OCI-LY7 (cell line): ENCODE results near the gene RCHY1. TPM values are rescaled to one million over a fixed set of nuclear protein-coding genes. Genes with fewer than 3 reads are reported as not detected.

ENCODE experiments used
- Bru-seq: library from RNA; stranded (reverse); fragments of 400-500 nt; gene quantifications from one replicate; lab custom pipeline; 2021; lab: Mats Ljungman, UMichigan
- BruChase-seq, 2 experiments: library from RNA; stranded (reverse); fragments of 400-500 nt; gene quantifications; one replicate each; lab custom pipeline; 2021; lab: Mats Ljungman, UMichigan
- BruUV-seq: library from RNA; stranded (reverse); fragments of 400-500 nt; replicated peaks from 2 replicates; lab custom pipeline; 2021; lab: Mats Ljungman, UMichigan
- CTCF ChIA-PET: fragments of 300-600 bp; sonication (Branson Sonifier 250); formaldehyde crosslinking; loops from one replicate; lab custom pipeline; 2022; ENCODE audit warnings: antibody characterized with exemption; ENCODE audit not compliant: unreplicated experiment; lab: Charles Lee
- POLR2A ChIA-PET: fragments of 300-600 bp; sonication (Branson Sonifier 250); formaldehyde crosslinking; loops from one replicate; lab custom pipeline; 2022; ENCODE audit warnings: antibody characterized with exemption; lab: Charles Lee
- DNase-seq: peaks from one replicate; pipeline ENCODE4 v3.0.0-alpha.2; 2015; ENCODE audit warnings: low spot score
- H2AFZ ChIP-seq: fragments of 200-600 bp; sonication (generic), shearing (Covaris generic); 2 replicates; pipeline ENCODE4 v1.6.1; 2014; ENCODE audit warnings: mild to moderate bottlenecking, antibody characterized with exemption, low read length, moderate library complexity
- H3K27ac ChIP-seq: fragments of 200-600 bp; sonication (generic); 2 replicates; pipeline ENCODE4 v1.5.1; 2014; ENCODE audit warnings: mixed run types, low read depth, mild to moderate bottlenecking, moderate library complexity, low read length, inconsistent platforms; ENCODE audit not compliant: poor library complexity, severe bottlenecking
- H3K36me3 ChIP-seq: fragments of 200-600 bp; sonication (generic); 2 replicates; pipeline ENCODE4 v1.6.1; 2014; ENCODE audit warnings: mild to moderate bottlenecking, antibody characterized with exemption, low read length, moderate library complexity, mixed read lengths; ENCODE audit not compliant: insufficient read depth
- H3K4me1 ChIP-seq: fragments of 200-600 bp; sonication (generic); 2 replicates; pipeline ENCODE4 v1.5.1; 2014; ENCODE audit warnings: mild to moderate bottlenecking, low read length; ENCODE audit not compliant: insufficient read depth, poor library complexity, severe bottlenecking
- H3K4me2 ChIP-seq: fragments of 200-600 bp; sonication (generic); 2 replicates; pipeline ENCODE4 v1.6.1; 2014; ENCODE audit warnings: mild to moderate bottlenecking, low read length
- H3K4me3 ChIP-seq: fragments of 200-600 bp; sonication (generic); 2 replicates; pipeline ENCODE4 v1.5.1; 2014; ENCODE audit warnings: mild to moderate bottlenecking, low read depth, low read length; ENCODE audit not compliant: poor library complexity, severe bottlenecking
- H3K79me2 ChIP-seq: fragments of 200-600 bp; sonication (generic); 2 replicates; pipeline ENCODE4 v1.6.1; 2016; ENCODE audit warnings: low read depth, mild to moderate bottlenecking, low read length, moderate library complexity, mixed read lengths; ENCODE audit not compliant: insufficient read depth
- H3K9me2 ChIP-seq: fragments of 200-600 bp; sonication (generic); 2 replicates; pipeline ENCODE4 v1.6.1; 2016; ENCODE audit warnings: mild to moderate bottlenecking, low read length, mixed read lengths; ENCODE audit not compliant: insufficient read depth
- H3K9me3 ChIP-seq: fragments of 200-600 bp; sonication (generic); 2 replicates; pipeline ENCODE4 v1.6.1; 2014; ENCODE audit warnings: mild to moderate bottlenecking, mixed run types, low read length, mixed read lengths
- H4K20me1 ChIP-seq: fragments of 200-600 bp; sonication (generic); 2 replicates; pipeline ENCODE4 v1.6.1; 2014; ENCODE audit warnings: mild to moderate bottlenecking, antibody characterized with exemption, low read length, moderate library complexity, mixed read lengths; ENCODE audit not compliant: insufficient read depth
- EZH2phosphoT487 ChIP-seq: fragments of 200-600 bp; sonication (generic); IDR thresholded peaks from 2 replicates; pipeline ENCODE4 v1.6.1; 2018; ENCODE audit warnings: low read depth, borderline replicate concordance, mild to moderate bottlenecking, mixed run types, antibody characterized with exemption, low read length, moderate library complexity, mixed read lengths
- intact Hi-C: fragments of 100-400 bp; cut with micrococcal nuclease; formaldehyde crosslinking; loops from one replicate; pipeline ENCODE4 v1.10.0; 2022; ENCODE audit not compliant: unreplicated experiment
- long read RNA-seq: library from polyadenylated mRNA; stranded (forward); transcript quantifications from one replicate; pipeline ENCODE4 v2.0.0, GENCODE V29; 2022
- total RNA-seq, 2 experiments: library from RNA; depleted of rRNA in 1 of 2; stranded (reverse); fragments of >200 nt in 1 of 2; shearing (Covaris generic) in 1 of 2; gene quantifications; 2 replicates each; pipeline ENCODE4 v1.2.3, GENCODE V29; 2014 to 2022
- TF ChIP-seq, protein P1 (sequence below): fragments of 200-600 bp; sonication (generic); conservative IDR thresholded peaks from 2 replicates; pipeline ENCODE4 v1.5.1; 2014; ENCODE audit warnings: mild to moderate bottlenecking, antibody characterized with exemption, low read length, moderate library complexity, mixed read lengths

RCHY1 gene
- total RNA-seq (2014; rRNA removed; shearing (Covaris generic)) (7.7 and 9.2 TPM in 2 replicates), total RNA-seq (2022) (25.5 and 29.4 TPM in 2 replicates), Bru-seq, nascent RNA (percentile 84 among the genes with signal in this experiment), BruChase-seq, experiment 1, labeled RNA remaining after a 6-hour chase (percentile 65 among the genes with signal in this experiment), BruChase-seq, experiment 2, labeled RNA remaining after a 2-hour chase (percentile 81 among the genes with signal in this experiment)
- long read RNA-seq, full-length matches to known transcripts, result 33 of 51 reads
- long read RNA-seq, partial matches to known transcripts, result 1 of 51 reads
- long read RNA-seq, other reads (novel, unspliced or antisense), result 17 of 51 reads

DNA sequence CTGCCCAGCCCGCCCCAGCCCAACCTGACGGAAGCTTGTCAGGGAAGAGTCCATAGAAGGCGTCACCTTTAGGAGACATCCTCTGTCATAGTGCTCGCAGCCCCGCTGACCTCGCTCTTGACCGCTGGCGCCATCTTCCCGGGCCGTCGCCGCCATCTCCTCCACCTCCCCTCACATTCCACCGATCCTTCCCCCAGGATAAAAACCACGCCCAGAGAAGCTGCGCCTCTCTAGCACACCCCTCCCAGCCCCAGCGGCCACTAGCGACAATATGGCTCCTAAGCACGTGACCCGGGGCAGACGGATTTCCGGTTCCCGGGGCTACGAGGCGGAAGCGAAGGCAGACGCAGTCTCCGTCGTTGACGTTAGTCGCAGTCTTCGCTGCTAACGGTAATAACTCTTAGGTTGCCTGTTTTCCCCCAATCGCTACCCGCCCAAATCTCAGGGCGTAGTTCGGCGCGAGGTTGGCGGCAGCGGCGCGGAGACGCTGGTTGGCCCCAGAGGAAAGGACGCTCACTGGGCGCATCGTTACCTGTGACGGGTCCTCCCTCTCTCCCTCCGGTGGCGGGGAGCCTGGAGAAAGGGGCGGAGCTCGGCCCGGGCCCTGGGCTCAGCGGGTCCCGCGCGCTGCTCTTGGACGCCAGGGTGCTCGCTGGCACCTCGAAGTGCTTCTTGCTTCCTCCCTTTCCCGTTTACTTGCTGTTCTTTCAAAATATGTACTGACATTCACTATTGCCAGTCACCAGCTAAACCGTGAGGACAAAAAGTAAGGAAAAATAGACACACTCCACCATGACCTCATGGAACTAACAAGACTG is at the start of gene RCHY1, which contains the start of gene THAP6:
TSS of gene RCHY1 (minus strand) at position 273 of the 818 bp plus-strand sequence. CDS start at position 156, 117 bp downstream.
TSS of gene THAP6 (plus strand) at position 343 of the 818 bp plus-strand sequence. CDS start 980 bp downstream, outside the sequence.
- H3K79me2 ChIP-seq, result peaks cover 66% of the 10 kb centered on the region
- peak within 1 kb of the TSS; percentile 87 for H3K4me3 ChIP-seq
- CTCF ChIA-PET, result interaction anchor here (0.5 to 0.6 kb wide), 3 partner anchors 18 to 893 kb away, joined by 3 to 5 read pairs (median 3); no protein-coding TSS in a partner anchor
- DNase-seq, result peak; percentile 93
- H4K20me1 ChIP-seq, result peaks cover 8% of the 10 kb centered on the region; the same call in 1 of the 2 replicates
- intact Hi-C loops, result loop anchor here (1.0 to 10.0 kb wide), 3 partner anchors 158 to 1640 kb away; partner anchors contain the start of genes CCNG2, G3BP2 and USO1
- POLR2A ChIA-PET, result interaction anchor here (0.5 to 3.9 kb wide), 12 partner anchors 9 to 213 kb away, joined by 3 to 19 read pairs (median 3); partner anchors contain the start of genes ODAPH and USO1
- H3K9me2 ChIP-seq, result no peaks in the 10 kb centered on the region
- BruUV-seq, result TSS peak; percentile 76
- H3K36me3 ChIP-seq, result peaks cover 48% of the 10 kb centered on the region
- H2AFZ ChIP-seq, result peak within 1 kb of the TSS; percentile 95
- TF ChIP-seq, protein P1, sequence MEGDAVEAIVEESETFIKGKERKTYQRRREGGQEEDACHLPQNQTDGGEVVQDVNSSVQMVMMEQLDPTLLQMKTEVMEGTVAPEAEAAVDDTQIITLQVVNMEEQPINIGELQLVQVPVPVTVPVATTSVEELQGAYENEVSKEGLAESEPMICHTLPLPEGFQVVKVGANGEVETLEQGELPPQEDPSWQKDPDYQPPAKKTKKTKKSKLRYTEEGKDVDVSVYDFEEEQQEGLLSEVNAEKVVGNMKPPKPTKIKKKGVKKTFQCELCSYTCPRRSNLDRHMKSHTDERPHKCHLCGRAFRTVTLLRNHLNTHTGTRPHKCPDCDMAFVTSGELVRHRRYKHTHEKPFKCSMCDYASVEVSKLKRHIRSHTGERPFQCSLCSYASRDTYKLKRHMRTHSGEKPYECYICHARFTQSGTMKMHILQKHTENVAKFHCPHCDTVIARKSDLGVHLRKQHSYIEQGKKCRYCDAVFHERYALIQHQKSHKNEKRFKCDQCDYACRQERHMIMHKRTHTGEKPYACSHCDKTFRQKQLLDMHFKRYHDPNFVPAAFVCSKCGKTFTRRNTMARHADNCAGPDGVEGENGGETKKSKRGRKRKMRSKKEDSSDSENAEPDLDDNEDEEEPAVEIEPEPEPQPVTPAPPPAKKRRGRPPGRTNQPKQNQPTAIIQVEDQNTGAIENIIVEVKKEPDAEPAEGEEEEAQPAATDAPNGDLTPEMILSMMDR, result 0 out of 2 replicates have a peak, but pooled peaks have one; percentile 10
- TF ChIP-seq EZH2phosphoT487, result no peak
- peak within 1 kb of the TSS; percentile 98 for H3K4me2 ChIP-seq
- peaks cover 14% of the 10 kb centered on the region; the same call in 1 of the 2 replicates for H3K9me3 ChIP-seq
- peak within 1 kb of the TSS; percentile 92 for H3K27ac ChIP-seq
- peaks cover 34% of the 10 kb centered on the region for H3K4me1 ChIP-seq

DNA sequence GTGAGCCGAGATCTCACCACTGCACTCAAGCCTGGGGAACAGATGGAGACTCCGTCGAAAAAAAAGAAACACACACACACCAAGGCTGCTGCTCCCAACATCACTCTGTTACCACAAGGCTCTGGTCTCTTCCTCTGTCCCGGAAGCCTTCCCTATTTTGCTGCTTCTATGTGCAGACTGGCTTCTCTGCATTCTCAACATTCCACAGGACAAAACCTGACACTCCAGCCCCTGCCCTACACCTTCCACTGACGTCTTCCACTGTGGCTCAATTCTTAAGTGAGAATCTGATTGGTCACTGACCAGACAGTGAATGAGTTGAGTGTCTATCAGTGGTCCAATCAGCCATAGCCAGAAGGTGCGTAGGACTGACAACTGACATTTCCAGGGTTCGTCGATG is 47.6 kb upstream of the RCHY1 start:
- TF ChIP-seq EZH2phosphoT487, result no peak
- TF ChIP-seq, protein P1, result no peak
- H3K4me1 ChIP-seq, result no peaks in the 10 kb centered on the region
- ChIA-PET POLR2A (no interaction called here), CTCF (no interaction called here)
- no peaks in the 10 kb centered on the region for H4K20me1 ChIP-seq
- no peak overlapping the region for H3K4me3 ChIP-seq
- H2AFZ ChIP-seq, result no peak overlapping the region
- H3K36me3 ChIP-seq, result no peaks in the 10 kb centered on the region
- no peaks in the 10 kb centered on the region for H3K9me2 ChIP-seq
- H3K79me2 ChIP-seq, result no peaks in the 10 kb centered on the region
- DNase-seq, result no peak
- H3K9me3 ChIP-seq, result no peaks in the 10 kb centered on the region
- BruUV-seq, result no TSS peak
- H3K27ac ChIP-seq, result no peak overlapping the region
- intact Hi-C loops, result no loop called here
- H3K4me2 ChIP-seq, result no peak overlapping the region
